CD4-positive, alpha-beta T cell treated with Interleukin-10 for 1 hour (primary cell): ENCODE measurements around the gene SRD5A1.

Source experiments
- DNase-seq: peaks from one replicate; pipeline ENCODE4 v3.0.0-alpha.2; 2020

The SRD5A1 gene

DNA sequence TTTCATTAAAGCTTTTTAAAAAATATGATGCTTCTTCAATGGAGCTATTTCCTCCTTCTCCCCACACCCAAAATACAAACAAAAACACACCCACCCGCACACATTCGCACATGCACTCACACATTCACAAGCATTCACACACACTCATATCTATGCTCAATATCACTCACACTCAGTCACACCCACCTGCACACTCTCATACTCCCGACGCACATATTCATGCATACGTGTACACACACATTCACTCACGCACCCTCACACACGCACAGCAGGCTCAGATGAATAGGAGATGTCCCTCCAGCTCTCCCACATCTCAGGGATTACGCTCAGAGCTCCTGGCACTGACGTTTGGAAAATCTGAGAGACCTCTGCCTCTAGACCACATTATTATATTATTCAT, 54.3 kb downstream of the SRD5A1 start:
- no peak for DNase-seq

DNA sequence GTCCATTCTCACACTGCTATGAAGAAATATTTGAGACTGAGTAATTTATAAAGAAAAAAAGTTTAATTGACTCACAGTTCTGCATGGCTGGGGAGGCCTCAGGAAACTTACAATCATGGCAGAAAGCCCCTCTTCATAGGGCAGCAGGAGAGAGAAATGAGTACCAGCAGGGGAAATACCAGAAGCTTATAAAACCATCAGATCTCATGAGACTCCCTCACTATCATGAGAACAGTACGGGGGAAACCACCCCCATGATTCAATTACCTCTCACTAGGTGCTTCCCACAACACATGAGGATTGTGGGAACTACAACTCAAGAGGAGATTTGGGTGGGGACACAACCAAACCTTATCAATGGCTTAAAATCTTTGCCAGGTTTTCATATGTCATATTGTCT, 59.7 kb downstream of the SRD5A1 start:
- no peak for DNase-seq

DNA sequence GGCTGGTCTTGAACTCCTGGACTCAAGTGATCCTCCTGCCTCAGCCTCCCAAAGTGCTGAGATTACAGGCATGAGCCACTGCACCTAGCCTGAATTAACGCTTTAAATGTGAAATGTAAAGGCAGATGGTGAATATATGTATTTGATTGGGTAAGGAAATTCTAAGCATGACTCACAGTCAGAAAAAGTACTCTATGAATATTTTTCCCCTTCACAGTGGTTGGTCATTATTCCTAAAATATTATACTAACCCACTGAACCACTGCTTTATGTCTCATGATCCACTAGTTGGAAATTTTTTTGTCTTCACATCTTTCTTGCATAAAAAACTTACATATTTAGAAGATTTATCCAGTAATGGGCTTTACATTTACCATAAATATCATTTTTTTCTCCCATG, 65.5 kb downstream of the SRD5A1 start:
- DNase-seq: no peak

DNA sequence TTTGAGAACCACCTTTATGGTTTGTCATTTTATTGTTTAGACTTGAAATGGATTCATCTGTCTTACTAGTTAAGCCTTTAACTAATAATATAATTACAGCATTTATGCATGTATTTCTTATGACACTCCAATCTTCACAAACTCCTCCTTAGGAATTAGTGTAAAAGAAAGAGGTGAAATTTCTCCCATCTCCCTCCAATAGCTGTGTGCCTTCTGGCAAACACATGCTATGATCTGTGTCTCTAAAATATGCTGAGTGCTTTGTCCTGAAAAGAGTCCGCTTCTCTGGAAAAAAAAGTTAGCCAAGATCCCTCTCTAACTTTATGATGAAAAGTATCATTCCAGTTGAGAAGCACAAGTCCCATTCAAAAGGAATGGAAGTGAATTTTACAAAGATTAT, 66.1 kb downstream of the SRD5A1 start:
- DNase-seq: no peak

DNA sequence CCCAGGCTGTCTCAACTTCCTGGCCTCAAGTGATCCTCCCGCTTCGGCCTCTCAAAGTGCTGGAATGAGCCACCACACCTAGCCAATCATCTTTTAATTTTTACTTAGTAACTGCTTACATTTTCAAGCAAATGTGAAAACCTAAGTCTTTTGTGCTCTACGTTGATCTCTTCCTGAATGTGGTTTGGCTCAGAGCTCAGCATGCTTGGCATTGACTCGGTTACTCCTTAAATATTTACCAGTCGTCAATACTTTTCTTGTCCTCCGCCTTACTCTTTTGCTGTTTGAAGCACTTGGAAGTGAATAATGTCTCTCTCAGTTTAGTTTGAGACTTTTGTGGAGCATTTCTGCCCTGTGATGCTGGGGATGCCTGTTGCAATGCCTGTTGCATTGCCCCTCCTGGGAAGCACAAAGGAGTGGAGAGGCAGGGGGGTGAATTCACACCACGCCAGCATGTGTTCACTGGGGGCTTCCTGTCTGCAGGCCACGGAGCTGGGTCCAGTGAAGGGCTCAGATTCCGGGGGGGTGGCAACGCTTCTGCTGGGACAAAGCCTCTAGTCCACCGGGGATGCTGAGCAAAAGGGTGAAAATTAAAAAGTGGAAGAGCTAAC, 66.9 kb downstream of the SRD5A1 start:
- no peak for DNase-seq

DNA sequence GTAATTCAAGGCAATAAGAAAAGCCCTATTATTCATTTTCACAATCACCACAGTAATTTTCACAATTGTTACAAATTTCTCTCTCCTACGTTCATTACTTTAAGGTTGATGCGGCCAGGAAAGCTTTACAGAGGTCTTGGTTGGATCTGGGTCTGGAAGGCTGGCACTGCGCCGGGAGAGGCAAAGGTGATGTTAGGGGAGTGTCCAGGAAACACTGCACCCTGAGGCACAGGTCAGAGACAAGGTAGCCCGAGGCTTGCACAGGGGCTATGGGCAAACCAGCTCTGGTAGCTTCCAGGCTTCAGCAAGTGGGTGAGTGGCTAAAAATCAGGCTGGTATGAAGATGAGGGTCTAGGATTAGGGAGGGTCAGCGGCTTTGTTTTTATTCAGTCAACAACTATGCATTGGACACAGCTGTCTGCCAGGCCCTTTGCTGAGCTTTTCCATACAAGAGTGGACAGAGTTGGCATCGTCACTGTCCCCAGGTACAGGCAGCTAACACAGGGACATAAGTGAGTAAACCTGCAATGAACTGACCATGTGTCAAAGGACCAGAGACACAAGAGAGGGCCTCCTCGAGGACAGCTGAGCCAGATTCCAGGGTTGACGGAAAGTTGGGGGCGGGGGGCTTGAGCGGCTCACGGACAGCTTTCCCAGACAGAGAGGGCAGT, 67.6 kb downstream of the SRD5A1 start:
- no peak for DNase-seq

DNA sequence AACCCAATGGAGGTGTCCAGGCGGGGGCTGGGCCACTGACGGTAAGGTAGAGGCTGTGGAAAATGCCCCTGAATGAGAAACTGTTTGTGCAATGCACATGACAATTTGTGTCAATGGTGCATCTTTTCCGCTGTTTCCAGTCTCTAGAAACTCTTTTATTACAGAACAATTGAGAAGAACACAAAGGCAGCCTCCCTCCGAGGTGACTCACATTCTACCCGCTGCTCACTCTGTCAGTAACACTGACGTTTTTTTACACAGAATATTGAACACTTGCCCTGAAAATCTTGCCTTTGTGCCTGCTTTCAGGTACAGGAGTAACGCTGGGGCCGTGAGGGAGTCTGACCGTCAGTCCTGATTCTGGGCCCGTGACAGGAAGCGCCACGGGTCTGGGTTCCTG, 68.3 kb downstream of the SRD5A1 start:
- DNase-seq: no peak

DNA sequence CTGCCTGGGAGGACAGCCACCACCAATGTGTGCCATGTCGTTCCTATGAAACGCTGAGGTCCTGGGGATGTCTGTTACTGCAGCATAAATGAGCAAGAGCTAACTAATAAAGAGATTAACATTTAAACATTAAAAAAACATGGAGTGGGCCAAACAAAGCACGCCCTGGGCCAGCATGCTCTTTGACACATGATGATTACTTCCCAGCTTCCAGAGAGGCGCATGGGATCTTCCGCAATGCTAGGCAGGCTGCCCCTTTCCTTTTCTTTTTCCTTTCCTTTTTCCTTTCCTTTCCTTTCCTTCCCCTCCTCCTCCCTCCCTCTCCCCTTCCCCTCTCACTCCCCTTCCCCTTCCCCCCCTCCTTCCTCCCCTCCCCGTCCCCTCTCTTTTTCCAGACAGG, 69.4 kb downstream of the SRD5A1 start:
- DNase-seq: no peak

DNA sequence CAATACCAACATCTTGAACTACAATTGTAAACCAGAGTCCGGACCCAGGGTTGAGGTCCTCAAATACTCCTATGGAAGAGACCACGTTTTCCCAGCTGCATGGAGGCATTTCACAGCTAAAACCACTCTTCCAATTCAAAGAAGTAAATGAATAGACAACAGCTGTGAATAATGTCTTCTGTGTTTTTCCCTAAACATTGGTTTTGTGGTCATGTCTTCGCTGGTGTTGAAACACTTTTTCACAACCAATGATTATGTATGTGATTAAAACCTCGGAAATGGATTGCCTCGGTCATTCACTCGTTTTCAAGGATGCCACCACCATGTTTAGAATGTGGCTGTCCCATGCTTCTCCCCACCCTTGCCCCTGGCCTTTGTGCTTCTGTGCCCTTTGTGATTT, 70.6 kb downstream of the SRD5A1 start:
- DNase-seq: no peak

DNA sequence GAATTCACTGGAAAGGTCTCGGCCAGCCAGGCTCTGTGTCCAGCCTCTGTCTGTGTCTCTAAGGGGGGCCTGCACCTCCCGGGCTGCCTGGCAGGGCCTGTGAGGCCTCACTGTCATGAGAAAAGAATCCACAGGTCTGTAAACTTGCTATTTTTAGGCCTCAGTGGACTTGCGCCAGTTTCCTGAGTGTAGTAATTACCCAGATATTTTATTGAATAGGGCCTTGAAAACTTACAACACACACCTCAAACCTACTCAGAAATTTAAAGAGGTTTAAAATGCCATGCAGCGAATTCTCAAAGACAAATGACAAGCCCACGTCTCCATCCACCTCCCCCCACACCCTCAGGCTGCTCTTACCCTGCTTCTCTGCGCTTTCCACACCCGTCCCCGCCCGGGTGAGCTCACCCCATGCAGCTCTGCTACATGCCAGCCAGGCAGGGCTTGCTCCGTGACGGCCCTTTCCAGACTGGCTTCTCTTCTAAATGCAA, 71.2 kb downstream of the SRD5A1 start:
- DNase-seq: no peak

DNA sequence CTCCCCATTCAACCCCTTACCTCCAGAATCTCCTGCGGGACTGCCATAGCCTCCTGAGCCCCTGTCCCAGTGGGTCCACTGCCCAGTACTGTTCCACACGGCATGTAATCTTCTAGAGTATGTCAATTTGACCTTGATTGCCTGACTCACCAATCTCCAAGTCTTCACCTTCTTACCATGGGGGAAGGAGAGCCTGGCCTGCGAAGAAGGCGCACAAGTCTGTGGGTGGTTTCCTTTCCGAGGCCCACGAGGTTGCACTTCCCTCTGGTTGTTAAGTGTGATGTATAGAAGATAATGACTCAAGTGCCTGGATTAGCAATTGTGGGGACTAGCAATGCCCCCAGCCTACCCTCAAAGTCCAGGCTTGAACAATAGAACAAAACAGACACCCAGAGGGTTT, 71.8 kb downstream of the SRD5A1 start:
- DNase-seq: no peak

DNA sequence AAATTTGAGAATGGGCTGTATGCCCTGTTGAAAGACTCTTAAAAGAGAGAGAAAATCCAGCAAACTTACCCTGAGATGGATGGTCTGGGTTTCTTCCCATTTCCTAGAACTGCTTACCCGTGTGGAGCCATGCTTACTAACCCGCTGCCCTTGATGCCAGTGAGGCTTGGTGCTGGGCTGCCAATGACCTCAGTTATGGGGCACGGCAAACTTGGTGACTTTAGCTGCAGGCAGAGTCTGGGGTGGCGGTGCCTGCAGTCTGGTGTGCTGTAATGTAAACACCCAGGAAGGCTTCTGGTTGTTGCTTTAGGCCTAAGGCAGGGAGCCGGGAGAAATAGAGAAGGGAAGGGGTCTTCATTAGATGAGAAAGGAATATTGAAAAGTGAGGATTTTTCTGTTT, 72.7 kb downstream of the SRD5A1 start:
- no peak for DNase-seq

DNA sequence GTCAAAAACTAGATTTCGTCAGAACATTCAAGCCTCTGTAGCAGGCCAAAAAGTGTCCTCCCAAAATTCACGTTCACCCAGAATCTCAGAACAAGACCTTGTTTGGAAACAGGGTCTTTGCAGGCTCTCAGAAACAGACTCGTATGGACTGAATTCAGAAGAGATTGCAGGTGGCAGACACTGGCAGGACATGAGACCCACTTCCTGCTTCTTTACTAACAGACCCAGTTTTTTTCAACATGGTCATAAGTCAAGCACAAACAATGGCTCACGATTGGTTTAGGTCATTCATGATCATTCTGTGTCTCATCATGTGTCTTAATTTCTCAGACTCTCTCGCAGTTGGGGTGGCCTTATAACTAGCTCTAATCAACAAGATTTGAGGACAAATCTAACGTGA, 74.6 kb downstream of the SRD5A1 start:
- DNase-seq: no peak

DNA sequence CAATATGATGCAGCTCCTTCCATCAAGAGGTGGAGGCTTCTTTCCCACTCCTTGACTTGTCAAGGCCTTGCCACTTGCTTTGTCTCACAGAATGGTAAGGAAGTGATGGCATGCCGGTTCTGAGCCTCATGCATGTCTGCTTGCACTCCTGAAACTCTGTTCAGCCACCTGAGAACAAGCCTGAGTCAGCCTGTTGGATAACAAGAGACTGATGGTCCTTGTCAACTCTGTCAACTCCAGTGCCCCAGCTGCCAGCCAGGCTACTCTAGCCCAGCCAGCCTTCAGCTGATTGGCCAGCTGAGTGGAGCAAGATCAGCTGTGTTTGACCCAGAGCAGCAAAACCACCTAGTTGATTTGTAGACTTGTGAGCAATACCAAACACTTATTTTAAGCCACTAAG, 75.6 kb downstream of the SRD5A1 start:
- no peak for DNase-seq

DNA sequence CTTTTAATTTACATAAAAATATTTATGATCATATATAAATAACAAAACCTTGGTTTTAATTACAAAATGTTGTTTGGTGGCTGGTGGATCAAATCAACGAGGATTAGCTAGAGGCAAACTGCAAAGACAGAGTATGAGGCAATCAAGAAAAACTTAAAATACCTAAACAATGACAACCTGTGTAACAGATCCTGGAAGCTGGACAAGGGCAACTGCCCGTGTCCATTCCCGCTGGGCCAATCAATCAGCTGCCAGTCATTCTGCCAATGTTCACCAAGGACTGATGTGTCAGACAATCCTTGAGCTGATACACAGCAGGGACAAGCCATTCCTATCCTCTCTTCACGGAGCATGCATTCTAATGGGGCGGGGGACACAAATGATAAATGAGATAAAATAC, 76.8 kb downstream of the SRD5A1 start:
- no peak for DNase-seq

DNA sequence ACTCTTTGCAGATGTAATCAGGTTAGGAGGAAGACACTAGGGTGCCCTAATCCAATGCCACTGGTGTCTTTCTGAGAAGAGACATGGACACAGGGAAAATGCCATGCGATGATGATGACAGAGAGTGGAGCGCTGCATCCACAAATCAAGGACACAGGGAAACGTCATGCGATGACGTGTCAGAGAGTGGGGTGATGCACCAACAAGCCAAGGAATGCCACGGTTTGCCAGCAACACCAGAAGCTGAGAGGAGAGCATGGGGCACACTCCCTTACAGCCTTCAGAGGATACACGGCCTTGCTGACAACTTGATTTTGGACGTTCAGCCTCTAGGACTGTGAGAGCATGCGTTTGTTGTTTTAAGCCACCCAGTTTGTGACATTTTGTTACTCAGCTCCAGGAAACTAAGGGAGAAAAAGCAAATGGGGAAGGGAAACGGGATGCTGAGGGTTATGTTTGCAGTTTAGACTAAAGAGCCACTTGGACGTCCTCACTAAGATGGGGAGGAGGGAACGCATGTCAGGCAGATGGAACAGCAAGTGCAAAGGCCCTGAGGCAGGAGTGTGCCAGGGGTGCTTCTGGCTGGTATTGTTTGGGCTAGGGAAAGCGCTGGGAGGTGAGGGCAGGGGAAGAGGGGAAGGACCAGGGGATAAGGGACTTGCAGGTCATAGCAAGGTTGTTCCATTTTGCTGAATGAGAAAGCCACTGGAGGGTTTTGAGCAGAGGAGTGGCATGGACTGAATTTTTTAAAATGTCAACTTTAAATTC, 77.5 kb downstream of the SRD5A1 start:
- no peak for DNase-seq

DNA sequence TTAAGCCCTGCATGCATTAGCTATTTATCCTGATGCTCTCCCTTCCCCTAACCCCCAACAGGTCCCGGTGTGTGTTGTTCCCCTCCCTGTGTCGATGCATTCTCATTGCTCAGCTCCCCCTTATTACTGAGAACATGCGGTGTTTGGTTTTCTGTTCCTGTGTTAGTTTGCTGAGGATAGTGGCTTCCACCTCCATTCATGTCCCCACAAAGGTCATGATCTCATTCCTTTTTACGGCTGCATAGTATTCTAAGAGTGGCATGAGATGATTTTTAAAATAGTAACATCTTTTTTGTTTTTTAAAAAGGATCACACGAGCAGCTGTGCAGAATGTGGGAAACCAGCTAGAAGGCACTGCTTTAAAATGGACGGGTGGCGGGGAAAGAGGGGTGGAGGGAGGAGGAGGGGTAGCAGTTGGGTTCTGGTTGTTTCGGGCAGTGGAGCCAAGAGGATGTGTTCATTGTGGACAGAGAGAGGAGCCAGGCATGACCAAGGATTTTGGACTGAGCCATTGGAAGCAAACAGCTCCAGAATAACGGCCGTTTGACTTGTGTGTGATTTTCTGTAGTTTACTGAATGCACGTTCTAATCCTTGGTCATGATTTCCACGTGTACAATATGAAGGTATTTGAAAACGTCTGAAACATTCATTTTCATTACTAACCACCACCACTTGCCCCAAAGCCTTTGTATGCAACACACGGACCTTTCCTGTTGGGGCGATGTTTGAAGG, 78.3 kb downstream of the SRD5A1 start:
- no peak for DNase-seq

DNA sequence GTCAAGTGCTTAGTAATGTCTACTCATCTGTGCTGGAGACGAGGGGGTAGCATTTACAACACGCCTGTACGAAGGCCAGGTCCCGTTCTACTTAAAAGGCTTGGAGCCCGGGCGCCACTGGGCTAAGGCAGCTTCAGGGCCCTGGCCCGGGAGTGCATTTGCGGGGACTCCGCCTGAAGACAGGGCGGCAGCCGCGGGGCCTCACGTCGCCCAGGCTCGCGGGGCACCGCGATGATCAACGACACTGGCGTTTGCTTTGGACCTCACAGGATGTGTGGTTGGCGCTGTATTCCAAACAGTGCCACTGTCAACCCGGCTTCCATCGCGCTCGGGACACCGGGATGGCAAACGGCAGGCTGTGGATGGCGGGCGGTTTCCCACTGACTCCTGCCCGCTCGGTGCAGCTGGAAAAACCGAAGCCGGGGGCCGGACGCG, 78.9 kb downstream of the SRD5A1 start:
- peak; percentile 46 for DNase-seq

DNA sequence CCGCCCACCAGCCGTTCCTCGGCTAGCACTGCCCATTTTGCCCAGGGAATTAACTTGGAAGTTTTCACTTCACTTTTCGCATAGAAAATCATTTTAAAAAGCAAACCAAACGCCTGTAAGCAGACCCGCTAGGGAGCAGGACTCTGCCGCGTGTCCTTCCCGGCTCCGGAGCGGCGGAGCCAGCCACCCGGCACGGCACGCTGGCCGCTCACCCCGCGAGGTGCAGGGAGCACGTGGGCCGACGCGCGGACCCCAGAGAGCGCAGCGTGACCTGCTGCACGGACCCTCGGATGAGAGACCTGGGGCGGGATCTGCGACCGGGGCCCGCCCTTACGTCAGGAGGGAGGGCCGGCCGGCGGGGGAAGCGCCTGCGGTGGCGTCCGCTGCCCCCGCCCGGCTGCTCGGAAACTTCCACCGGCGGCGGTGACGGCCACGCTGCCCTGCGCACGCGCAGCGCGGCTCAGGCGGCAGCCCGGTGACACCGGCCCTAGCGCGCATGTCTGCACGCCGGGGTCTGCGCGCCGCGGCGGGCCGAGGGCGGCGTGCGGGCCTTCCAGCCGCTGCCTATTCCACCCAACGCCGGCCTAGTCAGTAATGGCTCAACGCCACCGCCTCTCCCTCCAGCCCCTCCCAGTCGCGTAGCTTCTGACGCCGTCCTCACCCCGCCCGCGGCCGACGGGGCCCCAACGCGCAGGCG, 79.5 kb downstream of the SRD5A1 start:
- peak; percentile 97 for DNase-seq

DNA sequence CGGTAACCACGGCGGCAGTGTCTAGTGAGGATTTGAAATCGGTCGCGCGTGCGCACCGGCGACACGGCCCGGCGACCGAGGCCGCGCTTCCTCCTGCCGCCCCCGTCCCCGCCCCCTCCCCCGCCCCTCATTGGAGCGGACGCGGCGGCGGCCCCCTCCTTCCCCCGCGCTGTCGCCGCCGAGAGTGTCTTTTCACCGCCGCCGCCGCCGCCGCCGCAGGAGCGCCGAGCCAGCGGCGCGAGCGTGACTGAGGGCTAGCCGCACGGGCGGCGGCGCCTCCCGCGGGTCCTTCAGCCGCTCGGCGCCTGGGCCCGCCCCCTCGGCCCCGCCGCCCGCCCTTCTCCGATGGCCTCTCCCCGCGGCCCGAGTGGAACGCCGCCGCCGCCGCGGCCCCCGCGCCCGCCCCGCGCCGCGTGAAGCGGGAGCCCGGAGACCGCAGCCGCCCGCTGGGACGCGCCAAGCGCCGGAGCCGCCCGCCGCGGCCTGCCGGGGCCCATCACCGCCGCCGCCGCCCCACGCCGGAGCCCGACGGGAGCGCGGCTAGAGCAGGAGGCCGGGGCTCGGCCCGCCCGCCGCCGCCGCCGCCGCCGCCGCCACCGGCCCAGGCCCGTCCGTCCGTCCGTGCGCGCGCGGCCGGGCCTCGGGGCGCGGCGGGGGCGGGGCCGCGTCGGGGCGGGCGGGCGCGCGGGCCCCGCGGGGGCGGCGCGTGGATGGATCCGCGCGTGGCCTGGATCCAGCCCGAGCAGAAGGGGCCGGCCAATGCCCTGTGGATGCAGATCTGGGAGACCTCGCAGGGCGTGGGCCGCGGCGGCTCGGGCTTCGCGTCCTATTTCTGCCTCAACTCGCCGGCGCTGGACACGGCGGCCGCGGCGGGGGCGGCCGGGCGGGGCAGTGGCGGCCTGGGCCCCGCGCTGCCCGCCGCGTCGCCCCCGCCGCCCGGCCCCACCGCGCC, 80.3 kb downstream of the SRD5A1 start, which contains the start of gene TENT4A:
Gene TENT4A, plus strand, starts transcription at position 159 of the 952 bp plus-strand sequence. Its CDS starts 552 bp downstream, at position 711.
- peak; percentile 29 for DNase-seq
